Liver (tissue), 3 donors: ENCODE data around the gene GLRX.

Source experiments
- ATF3 ChIP-seq: IDR thresholded peaks from 2 replicates; pipeline ENCODE4 v1.6.1; 2016; ENCODE audit warnings: antibody characterized with exemption
- EGR1 ChIP-seq, 2 donors: IDR thresholded peaks; 2 replicates each; pipeline ENCODE4 v1.6.1; 2016 to 2018; ENCODE audit warnings: antibody characterized with exemption in 2 of 2, low read depth in 2 of 2
- GABPA ChIP-seq, 2 donors: IDR thresholded peaks in 1 of 2; conservative IDR thresholded peaks in 1 of 2; 2 replicates each; pipeline ENCODE4 v1.6.1; 2016; ENCODE audit warnings: antibody characterized with exemption in 2 of 2, mild to moderate bottlenecking in 1 of 2, moderate library complexity in 1 of 2
- JUND ChIP-seq, 2 donors: IDR thresholded peaks; 2 replicates each; pipeline ENCODE4 v1.6.1; 2016; ENCODE audit warnings: antibody characterized with exemption in 2 of 2
- MAX ChIP-seq: IDR thresholded peaks from 2 replicates; pipeline ENCODE4 v1.6.1; 2016; ENCODE audit warnings: antibody characterized with exemption
- NR2F2 ChIP-seq: IDR thresholded peaks from 2 replicates; pipeline ENCODE4 v1.6.1; 2016; ENCODE audit warnings: antibody characterized with exemption
- SP1 ChIP-seq: IDR thresholded peaks from 2 replicates; pipeline ENCODE4 v1.6.1; 2018; ENCODE audit warnings: antibody characterized with exemption, mild to moderate bottlenecking
- TAF1 ChIP-seq: conservative IDR thresholded peaks from 2 replicates; pipeline ENCODE4 v1.6.1; 2016; ENCODE audit warnings: antibody characterized with exemption, mild to moderate bottlenecking
- YY1 ChIP-seq: IDR thresholded peaks from 2 replicates; pipeline ENCODE4 v1.6.1; 2016; ENCODE audit warnings: antibody characterized with exemption, mild to moderate bottlenecking
- TF ChIP-seq, protein P1 (sequence below): fragments of 150-350 bp; IDR thresholded peaks from 2 replicates; pipeline ENCODE4 v1.5.1; 2017; ENCODE audit warnings: improper control_type of control experiment, low read depth, low read length; ENCODE audit not compliant: missing input control
- TF ChIP-seq, protein P2 (sequence below): IDR thresholded peaks from 2 replicates; pipeline ENCODE4 v1.6.1; 2016; ENCODE audit warnings: antibody characterized with exemption, mild to moderate bottlenecking
- donor health status: healthy.
- donor health status: healthy.

GRCh38 chr5:95839658-95840057 is 17.1 kb upstream of the GLRX start:
- TF ChIP-seq TAF1, result no peak
- no peak for TF ChIP-seq SP1
- TF ChIP-seq YY1, result no peak
- TF ChIP-seq, protein P1, sequence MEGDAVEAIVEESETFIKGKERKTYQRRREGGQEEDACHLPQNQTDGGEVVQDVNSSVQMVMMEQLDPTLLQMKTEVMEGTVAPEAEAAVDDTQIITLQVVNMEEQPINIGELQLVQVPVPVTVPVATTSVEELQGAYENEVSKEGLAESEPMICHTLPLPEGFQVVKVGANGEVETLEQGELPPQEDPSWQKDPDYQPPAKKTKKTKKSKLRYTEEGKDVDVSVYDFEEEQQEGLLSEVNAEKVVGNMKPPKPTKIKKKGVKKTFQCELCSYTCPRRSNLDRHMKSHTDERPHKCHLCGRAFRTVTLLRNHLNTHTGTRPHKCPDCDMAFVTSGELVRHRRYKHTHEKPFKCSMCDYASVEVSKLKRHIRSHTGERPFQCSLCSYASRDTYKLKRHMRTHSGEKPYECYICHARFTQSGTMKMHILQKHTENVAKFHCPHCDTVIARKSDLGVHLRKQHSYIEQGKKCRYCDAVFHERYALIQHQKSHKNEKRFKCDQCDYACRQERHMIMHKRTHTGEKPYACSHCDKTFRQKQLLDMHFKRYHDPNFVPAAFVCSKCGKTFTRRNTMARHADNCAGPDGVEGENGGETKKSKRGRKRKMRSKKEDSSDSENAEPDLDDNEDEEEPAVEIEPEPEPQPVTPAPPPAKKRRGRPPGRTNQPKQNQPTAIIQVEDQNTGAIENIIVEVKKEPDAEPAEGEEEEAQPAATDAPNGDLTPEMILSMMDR, result no peak
- no peak for TF ChIP-seq GABPA (IDR thresholded peaks at IDR 0.05 in 1 of 2, conservative IDR thresholded peaks at IDR 0.05 in 1 of 2)
- TF ChIP-seq, protein P2, sequence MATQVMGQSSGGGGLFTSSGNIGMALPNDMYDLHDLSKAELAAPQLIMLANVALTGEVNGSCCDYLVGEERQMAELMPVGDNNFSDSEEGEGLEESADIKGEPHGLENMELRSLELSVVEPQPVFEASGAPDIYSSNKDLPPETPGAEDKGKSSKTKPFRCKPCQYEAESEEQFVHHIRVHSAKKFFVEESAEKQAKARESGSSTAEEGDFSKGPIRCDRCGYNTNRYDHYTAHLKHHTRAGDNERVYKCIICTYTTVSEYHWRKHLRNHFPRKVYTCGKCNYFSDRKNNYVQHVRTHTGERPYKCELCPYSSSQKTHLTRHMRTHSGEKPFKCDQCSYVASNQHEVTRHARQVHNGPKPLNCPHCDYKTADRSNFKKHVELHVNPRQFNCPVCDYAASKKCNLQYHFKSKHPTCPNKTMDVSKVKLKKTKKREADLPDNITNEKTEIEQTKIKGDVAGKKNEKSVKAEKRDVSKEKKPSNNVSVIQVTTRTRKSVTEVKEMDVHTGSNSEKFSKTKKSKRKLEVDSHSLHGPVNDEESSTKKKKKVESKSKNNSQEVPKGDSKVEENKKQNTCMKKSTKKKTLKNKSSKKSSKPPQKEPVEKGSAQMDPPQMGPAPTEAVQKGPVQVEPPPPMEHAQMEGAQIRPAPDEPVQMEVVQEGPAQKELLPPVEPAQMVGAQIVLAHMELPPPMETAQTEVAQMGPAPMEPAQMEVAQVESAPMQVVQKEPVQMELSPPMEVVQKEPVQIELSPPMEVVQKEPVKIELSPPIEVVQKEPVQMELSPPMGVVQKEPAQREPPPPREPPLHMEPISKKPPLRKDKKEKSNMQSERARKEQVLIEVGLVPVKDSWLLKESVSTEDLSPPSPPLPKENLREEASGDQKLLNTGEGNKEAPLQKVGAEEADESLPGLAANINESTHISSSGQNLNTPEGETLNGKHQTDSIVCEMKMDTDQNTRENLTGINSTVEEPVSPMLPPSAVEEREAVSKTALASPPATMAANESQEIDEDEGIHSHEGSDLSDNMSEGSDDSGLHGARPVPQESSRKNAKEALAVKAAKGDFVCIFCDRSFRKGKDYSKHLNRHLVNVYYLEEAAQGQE, result no peak
- TF ChIP-seq MAX, result no peak
- TF ChIP-seq EGR1 (IDR thresholded peaks at IDR 0.05; ENCODE audit: low read depth in 2 of 2), result no peak
- no peak for TF ChIP-seq ATF3
- no peak for TF ChIP-seq JUND (IDR thresholded peaks at IDR 0.05)
- no peak for TF ChIP-seq NR2F2
